Esophagus muscularis mucosa (tissue), 4 donors: ENCODE results near the gene PDK1. TPM values are rescaled to one million over a fixed set of nuclear protein-coding genes. Genes with fewer than 3 reads are reported as not detected.

ENCODE experiments used
- DNase-seq: peaks from one replicate; pipeline ENCODE4 v3.0.0-alpha.2; 2017; ENCODE audit errors: extremely low spot score
- H3K27ac ChIP-seq, 4 donors: fragments of 200-600 bp; sonication (generic); replicated peaks in 1 of 4; 1 replicate in 3 of 4; 2 replicates in 1 of 4; pipeline ENCODE4 v1.5.1; 2016 to 2019; ENCODE audit warnings: mild to moderate bottlenecking in 1 of 4
- H3K27me3 ChIP-seq, 4 donors: fragments of 200-600 bp; sonication (generic); one replicate each; pipeline versions ENCODE4 v1.5.1 to v1.6.0; 2016 to 2019
- H3K36me3 ChIP-seq, 4 donors: fragments of 200-600 bp; sonication (generic); one replicate each; pipeline ENCODE4 v1.5.1; 2016 to 2019
- H3K4me1 ChIP-seq, 4 donors: fragments of 200-600 bp; sonication (generic); one replicate each; pipeline ENCODE4 v1.5.1; 2016 to 2019
- H3K4me3 ChIP-seq, 4 donors: fragments of 200-600 bp; sonication (generic); 1 replicate in 2 of 4; 2 replicates in 2 of 4; pipeline ENCODE4 v1.5.1; 2016 to 2019; ENCODE audit warnings: mild to moderate bottlenecking in 4 of 4, moderate library complexity in 1 of 4
- H3K9me3 ChIP-seq, 4 donors: fragments of 200-600 bp; sonication (generic); 1 replicate in 3 of 4; 2 replicates in 1 of 4; pipeline ENCODE4 v1.5.1; 2016 to 2019
- EP300 ChIP-seq: sonication (generic); formaldehyde crosslinking; IDR thresholded peaks from one replicate; pipeline ENCODE4 v1.6.1; 2017; ENCODE audit warnings: antibody characterized with exemption
- POLR2A ChIP-seq: fragments of 450-650 bp; IDR thresholded peaks from one replicate; pipeline ENCODE4 v1.6.1; 2017; ENCODE audit warnings: antibody characterized with exemption, moderate library complexity, mild to moderate bottlenecking, low read depth
- POLR2AphosphoS5 ChIP-seq, 2 donors: sonication (generic); formaldehyde crosslinking; IDR thresholded peaks; one replicate each; pipeline ENCODE4 v1.6.1; 2017; ENCODE audit warnings: antibody characterized with exemption in 2 of 2
- WGBS: methylation state at CpG from one replicate; pipeline ENCODE4 v1.1.5; 2018; 5-methylcytosine and 5-hydroxymethylcytosine counted together
- intact Hi-C: fragments of 100-400 bp; cut with DNase I; formaldehyde crosslinking; loops from one replicate; pipeline ENCODE4 v1.15.1; 2023
- total RNA-seq, 4 donors: library from RNA; depleted of rRNA; stranded (reverse); fragments of >200 nt; gene quantifications; one replicate each; pipeline versions ENCODE4 v1.1.0 to v1.2.1, GENCODE V29; 2016
- TF ChIP-seq, protein P1 (sequence below), 3 experiments: fragments of 200-600 bp in 2 of 3; fragments of 450-650 bp in 1 of 3; sonication (generic) in 2 of 3; IDR thresholded peaks; one replicate each; pipeline ENCODE4 v1.5.1; 2017 to 2019; ENCODE audit warnings: antibody characterized with exemption in 3 of 3, mild to moderate bottlenecking in 2 of 3, moderate library complexity in 1 of 3

Gene PDK1
- total RNA-seq, 4 donors from 2014 or later: 5.1 to 15.8 (median 11.2) TPM

- TF ChIP-seq EP300 (no peak), POLR2AphosphoS5 (IDR thresholded peaks at IDR 0.05) (no peak), POLR2A (no peak)
- TF ChIP-seq, protein P1, sequence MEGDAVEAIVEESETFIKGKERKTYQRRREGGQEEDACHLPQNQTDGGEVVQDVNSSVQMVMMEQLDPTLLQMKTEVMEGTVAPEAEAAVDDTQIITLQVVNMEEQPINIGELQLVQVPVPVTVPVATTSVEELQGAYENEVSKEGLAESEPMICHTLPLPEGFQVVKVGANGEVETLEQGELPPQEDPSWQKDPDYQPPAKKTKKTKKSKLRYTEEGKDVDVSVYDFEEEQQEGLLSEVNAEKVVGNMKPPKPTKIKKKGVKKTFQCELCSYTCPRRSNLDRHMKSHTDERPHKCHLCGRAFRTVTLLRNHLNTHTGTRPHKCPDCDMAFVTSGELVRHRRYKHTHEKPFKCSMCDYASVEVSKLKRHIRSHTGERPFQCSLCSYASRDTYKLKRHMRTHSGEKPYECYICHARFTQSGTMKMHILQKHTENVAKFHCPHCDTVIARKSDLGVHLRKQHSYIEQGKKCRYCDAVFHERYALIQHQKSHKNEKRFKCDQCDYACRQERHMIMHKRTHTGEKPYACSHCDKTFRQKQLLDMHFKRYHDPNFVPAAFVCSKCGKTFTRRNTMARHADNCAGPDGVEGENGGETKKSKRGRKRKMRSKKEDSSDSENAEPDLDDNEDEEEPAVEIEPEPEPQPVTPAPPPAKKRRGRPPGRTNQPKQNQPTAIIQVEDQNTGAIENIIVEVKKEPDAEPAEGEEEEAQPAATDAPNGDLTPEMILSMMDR (IDR thresholded peaks at IDR 0.05): no peak
- peaks cover 0 to 12% (median 6%) of the 10 kb centered on the region in 4 donors for H3K36me3 ChIP-seq
- H3K4me3 ChIP-seq: no peak overlapping the region
- no peaks in the 10 kb centered on the region for H3K27me3 ChIP-seq
- intact Hi-C loops: no loop called here
- no peak overlapping the region for H3K27ac ChIP-seq
- WGBS: 87% methylated on average over 5 of the region's 5 CpGs
- H3K9me3 ChIP-seq: no peaks in the 10 kb centered on the region
- H3K4me1 ChIP-seq: peaks cover 19 to 27% (median 23%) of the 10 kb centered on the region in 4 donors
- no peak for DNase-seq
Measured at GRCh38 chr2:172558372-172558771, 2.5 kb downstream of the PDK1 start.

GRCh38 chr2:172560721-172561120 lies 4.8 kb downstream of the PDK1 start:
- intact Hi-C loops: no loop called here
- H3K27me3 ChIP-seq: no peaks in the 10 kb centered on the region
- TF ChIP-seq, protein P1 (IDR thresholded peaks at IDR 0.05): no peak
- no peak for TF ChIP-seq POLR2AphosphoS5 (IDR thresholded peaks at IDR 0.05)
- no peak for TF ChIP-seq EP300
- no peak for TF ChIP-seq POLR2A
- peaks cover 3 to 25% (median 13%) of the 10 kb centered on the region in 4 donors for H3K36me3 ChIP-seq
- no peak overlapping the region for H3K27ac ChIP-seq
- DNase-seq: no peak
- no peaks in the 10 kb centered on the region for H3K9me3 ChIP-seq
- H3K4me1 ChIP-seq: peaks cover 13 to 21% (median 19%) of the 10 kb centered on the region in 4 donors
- H3K4me3 ChIP-seq: no peak overlapping the region
- WGBS: 96% methylated on average over 2 of the region's 2 CpGs

- no peak overlapping the region for H3K4me3 ChIP-seq
- 61% methylated on average over 4 of the region's 4 CpGs for WGBS
- H3K36me3 ChIP-seq: peaks cover 6 to 30% (median 17%) of the 10 kb centered on the region in 4 donors
- DNase-seq: no peak
- H3K9me3 ChIP-seq: no peaks in the 10 kb centered on the region
- TF ChIP-seq POLR2AphosphoS5 (IDR thresholded peaks at IDR 0.05) (no peak), EP300 (no peak), POLR2A (no peak)
- TF ChIP-seq, protein P1 (IDR thresholded peaks at IDR 0.05): no peak
- no peak overlapping the region for H3K27ac ChIP-seq
- H3K4me1 ChIP-seq: peaks cover 13 to 21% (median 18%) of the 10 kb centered on the region in 4 donors
- intact Hi-C loops: no loop called here
- H3K27me3 ChIP-seq: no peaks in the 10 kb centered on the region
Measured at GRCh38 chr2:172561270-172561669, 5.4 kb downstream of the PDK1 start.

- TF ChIP-seq EP300 (no peak), POLR2A (no peak), POLR2AphosphoS5 (IDR thresholded peaks at IDR 0.05) (no peak)
- TF ChIP-seq, protein P1 (IDR thresholded peaks at IDR 0.05): no peak
- intact Hi-C loops: no loop called here
- no peak for DNase-seq
- no peaks in the 10 kb centered on the region for H3K27me3 ChIP-seq
- H3K4me1 ChIP-seq: peaks cover 4 to 13% (median 9%) of the 10 kb centered on the region in 4 donors
- no peak overlapping the region for H3K4me3 ChIP-seq
- H3K27ac ChIP-seq: no peak overlapping the region
- 90% methylated on average over 1 of the region's 1 CpG for WGBS
- no peaks in the 10 kb centered on the region for H3K9me3 ChIP-seq
- H3K36me3 ChIP-seq: peaks cover 8 to 34% (median 22%) of the 10 kb centered on the region in 4 donors
Measured at GRCh38 chr2:172562298-172562697, 6.4 kb downstream of the PDK1 start.

GRCh38 chr2:172564376-172564775 lies 8.5 kb downstream of the PDK1 start:
- H3K27me3 ChIP-seq: no peaks in the 10 kb centered on the region
- intact Hi-C loops: no loop called here
- no peak overlapping the region for H3K4me3 ChIP-seq
- H3K36me3 ChIP-seq: peaks cover 8 to 45% (median 28%) of the 10 kb centered on the region in 4 donors
- peaks cover 0 to 8% (median 4%) of the 10 kb centered on the region in 4 donors for H3K4me1 ChIP-seq
- WGBS: 70% methylated on average over 5 of the region's 5 CpGs
- H3K27ac ChIP-seq: no peak overlapping the region
- DNase-seq: no peak
- TF ChIP-seq, protein P1 (IDR thresholded peaks at IDR 0.05): no peak
- TF ChIP-seq EP300 (no peak), POLR2A (no peak), POLR2AphosphoS5 (IDR thresholded peaks at IDR 0.05) (no peak)
- H3K9me3 ChIP-seq: no peaks in the 10 kb centered on the region
